Measurements from ENCODE around the gene DAAM2.

DAAM2 gene

DNA sequence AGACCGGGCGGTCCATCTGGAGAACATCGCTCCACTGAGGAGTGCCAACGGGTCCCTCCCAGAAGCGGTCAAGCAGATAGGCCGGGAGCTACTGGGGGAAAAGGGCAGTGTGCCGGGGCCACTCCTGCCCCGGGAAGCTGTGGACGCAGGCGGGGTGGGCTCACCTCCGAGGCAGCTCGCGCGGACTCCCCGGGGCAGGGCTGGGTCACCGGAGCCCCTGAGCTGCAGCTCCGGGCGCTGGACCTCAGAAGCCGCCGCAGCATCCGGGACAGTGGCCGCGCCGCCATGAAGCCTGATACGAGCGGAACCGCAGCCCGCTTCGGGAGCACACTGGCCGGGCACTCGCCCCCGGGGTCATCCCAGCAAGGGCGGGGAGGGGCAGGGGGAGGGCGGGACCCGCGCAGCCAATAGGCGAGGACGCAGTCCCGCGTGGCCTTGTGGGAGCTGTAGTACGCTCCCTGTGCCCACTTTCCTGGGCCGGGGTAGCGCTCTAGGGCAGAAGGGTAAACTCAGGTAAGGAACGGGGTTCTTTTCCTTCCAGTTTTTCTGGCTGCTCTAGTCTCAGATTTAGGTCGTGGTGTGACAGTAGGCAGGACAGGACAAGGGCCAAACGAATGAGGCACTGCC, 142.1 kb downstream of the DAAM2 start, which contains the start of gene MOCS1:
MOCS1 (minus strand) TSS at position 332 of the 627 bp plus-strand sequence; CDS start at position 287, 45 bp downstream.
- Mint-ChIP-seq H3K9me3 (no peaks in the 10 kb centered on the region), H3K36me3 (ENCODE audit: low read depth) (no peaks in the 10 kb centered on the region), H3K27me3 (peaks cover 24% of the 10 kb centered on the region), H3K4me1 (ENCODE audit: low read depth) (peaks cover 14% of the 10 kb centered on the region), H3K4me3 (peak within 1 kb of the TSS; percentile 76), H3K27ac (peak within 1 kb of the TSS; percentile 51)

DNA sequence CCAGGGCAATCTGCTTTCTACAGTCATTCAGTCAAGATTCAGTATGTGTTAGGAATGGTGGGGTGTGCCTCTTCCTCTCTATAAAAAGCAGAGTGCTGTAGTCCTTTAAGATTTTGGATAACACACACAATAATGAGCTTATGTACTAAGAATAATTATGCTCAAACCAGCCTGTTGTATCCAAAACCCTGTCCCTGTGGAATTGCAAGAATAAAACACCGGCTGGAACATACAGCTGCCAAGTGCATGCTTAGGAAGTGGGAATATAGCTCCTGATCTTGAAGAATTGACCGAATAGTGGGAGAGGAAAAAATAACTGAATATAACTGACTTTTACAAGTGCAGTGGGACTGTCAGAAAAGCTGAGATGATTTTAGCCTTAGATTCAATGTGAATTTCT, 143.1 kb downstream of the DAAM2 start:
- Mint-ChIP-seq H3K27ac (no peak overlapping the region), H3K36me3 (ENCODE audit: low read depth) (no peaks in the 10 kb centered on the region), H3K9me3 (no peaks in the 10 kb centered on the region), H3K4me3 (no peak overlapping the region), H3K27me3 (peaks cover 24% of the 10 kb centered on the region), H3K4me1 (ENCODE audit: low read depth) (peaks cover 14% of the 10 kb centered on the region)

DNA sequence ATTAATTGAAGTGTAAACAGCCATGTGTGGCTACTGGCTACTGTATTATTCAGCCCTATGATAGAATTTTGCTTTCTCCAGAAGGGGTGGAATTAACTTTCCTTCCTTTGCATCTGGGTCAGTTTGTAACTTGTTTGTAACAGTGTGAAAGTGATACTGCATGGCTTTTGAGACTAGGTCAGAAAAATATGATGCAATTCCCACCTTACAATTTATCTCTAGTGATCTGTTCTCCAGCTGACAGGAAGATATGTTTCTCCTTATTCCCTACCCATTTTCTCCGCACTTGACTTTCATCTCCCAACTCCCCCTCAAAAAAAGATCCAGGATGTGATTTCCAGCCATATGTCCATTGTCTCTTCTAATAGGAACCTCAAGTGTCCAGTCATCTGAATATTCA, 144.7 kb downstream of the DAAM2 start:
- H3K4me3 Mint-ChIP-seq = no peak overlapping the region
- no peaks in the 10 kb centered on the region for H3K9me3 Mint-ChIP-seq
- H3K27ac Mint-ChIP-seq = no peak overlapping the region
- peaks cover 14% of the 10 kb centered on the region for H3K4me1 Mint-ChIP-seq (ENCODE audit: low read depth)
- H3K36me3 Mint-ChIP-seq (ENCODE audit: low read depth) = no peaks in the 10 kb centered on the region
- peaks cover 24% of the 10 kb centered on the region for H3K27me3 Mint-ChIP-seq

GRCh38 chr6:39937686-39938333, 145.6 kb downstream of the DAAM2 start:
- Mint-ChIP-seq H3K9me3 (no peaks in the 10 kb centered on the region), H3K4me3 (no peak overlapping the region), H3K4me1 (ENCODE audit: low read depth) (peaks cover 12% of the 10 kb centered on the region), H3K36me3 (ENCODE audit: low read depth) (no peaks in the 10 kb centered on the region), H3K27me3 (peaks cover 24% of the 10 kb centered on the region), H3K27ac (no peak overlapping the region)

DNA sequence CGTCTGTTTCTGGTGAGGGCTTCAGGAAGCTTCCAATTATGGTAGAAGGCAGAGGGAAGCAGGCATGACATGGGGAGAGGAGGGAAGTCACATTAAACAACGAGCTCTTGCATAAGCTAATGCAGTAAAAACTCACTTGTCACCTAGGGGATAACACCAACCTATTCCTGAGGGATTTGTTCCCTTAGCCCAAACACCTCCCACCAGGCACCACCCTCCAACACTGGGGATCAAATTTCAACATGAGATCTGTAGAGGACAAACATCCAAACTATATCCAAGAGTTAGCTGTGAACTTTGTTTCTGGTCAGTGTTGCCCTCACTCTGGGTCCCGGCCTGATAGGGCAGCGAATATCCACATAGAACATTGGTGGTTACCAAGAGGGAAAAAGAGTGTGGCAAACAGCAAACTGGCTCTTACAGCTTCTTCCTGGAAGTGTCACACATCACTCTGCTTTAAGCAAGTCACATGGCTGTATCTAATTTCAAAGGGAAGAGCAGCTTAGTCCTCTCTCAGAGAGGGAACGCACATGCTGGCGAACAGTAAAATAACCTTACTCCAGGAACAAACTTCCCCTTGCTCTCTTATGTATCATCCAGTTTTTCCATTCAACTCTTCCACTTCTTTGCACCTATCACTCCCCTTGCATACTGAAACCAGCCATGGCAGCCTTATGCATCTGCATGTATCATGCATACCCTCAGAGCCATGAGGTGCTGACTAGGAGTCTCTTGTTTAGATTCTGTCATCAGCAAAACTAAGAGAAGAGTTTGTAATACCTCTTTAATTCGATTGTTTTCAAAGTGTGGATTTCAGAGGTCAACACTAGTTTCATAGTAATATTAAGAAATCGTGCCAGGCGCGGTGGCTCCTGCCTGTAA, 146.8 kb downstream of the DAAM2 start:
- Mint-ChIP-seq H3K4me3 (no peak overlapping the region), H3K27ac (no peak overlapping the region), H3K9me3 (no peaks in the 10 kb centered on the region), H3K4me1 (ENCODE audit: low read depth) (peaks cover under 1% of the 10 kb centered on the region), H3K27me3 (peaks cover 16% of the 10 kb centered on the region), H3K36me3 (ENCODE audit: low read depth) (no peaks in the 10 kb centered on the region)

DNA sequence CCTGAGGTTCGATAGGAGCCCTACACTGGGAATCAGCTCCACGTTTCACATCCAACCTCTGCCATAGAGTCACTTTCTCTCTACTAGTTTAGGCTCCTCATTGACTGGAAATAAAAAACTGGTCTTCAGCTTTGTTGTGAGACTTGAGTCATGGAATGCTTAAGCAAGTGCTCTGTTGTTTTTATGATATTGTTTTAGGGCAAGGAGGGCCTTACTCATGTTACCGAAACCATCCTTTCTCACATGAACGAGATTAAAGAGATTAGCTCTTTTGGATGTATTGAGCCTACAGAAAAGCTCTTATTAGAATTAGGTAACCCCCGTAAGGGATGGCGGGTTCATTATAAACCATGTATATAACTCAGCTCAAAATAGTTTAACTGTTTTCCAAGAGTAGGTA, 149.0 kb downstream of the DAAM2 start:
- Mint-ChIP-seq H3K27me3 (peaks cover 16% of the 10 kb centered on the region), H3K4me1 (ENCODE audit: low read depth) (no peaks in the 10 kb centered on the region), H3K36me3 (ENCODE audit: low read depth) (no peaks in the 10 kb centered on the region), H3K27ac (no peak overlapping the region), H3K9me3 (no peaks in the 10 kb centered on the region), H3K4me3 (no peak overlapping the region)

- Mint-ChIP-seq H3K36me3 (ENCODE audit: low read depth) (no peaks in the 10 kb centered on the region), H3K4me1 (ENCODE audit: low read depth) (no peaks in the 10 kb centered on the region), H3K27me3 (peaks cover 15% of the 10 kb centered on the region), H3K4me3 (no peak overlapping the region), H3K9me3 (no peaks in the 10 kb centered on the region), H3K27ac (no peak overlapping the region)
Measured at GRCh38 chr6:39941820-39942219, 149.6 kb downstream of the DAAM2 start.

DNA sequence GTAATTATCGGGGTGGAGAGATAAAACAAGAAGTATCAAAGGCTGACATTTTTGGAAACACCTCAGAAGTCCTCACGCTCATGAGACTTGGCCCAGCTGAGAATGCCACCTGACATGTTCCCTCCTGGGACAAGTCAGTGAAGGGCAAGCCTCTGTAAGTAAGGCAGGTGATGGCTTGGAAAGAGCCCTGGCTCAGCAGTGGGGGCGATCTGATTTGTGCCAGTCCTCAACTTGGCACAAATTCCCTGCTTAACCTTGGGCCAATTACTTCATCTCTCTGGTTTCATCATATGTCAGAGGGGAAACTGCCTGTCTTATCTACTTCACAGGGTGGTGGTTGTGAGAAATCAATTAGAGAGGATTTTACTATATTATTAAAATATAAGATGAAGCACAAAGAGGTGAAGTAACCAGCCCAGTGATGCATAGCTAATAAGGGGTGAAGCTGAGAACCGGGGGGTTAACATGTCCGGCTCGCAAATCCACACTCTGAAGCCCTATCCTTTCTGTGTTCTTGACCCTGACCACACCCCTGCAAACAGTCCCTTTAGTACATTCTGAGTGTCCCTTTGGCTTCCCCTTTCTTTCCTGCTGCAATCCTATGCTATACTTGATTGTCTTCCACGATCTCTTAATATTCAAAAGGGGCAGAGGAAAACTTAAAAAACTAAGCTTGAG, 150.9 kb downstream of the DAAM2 start:
- H3K9me3 Mint-ChIP-seq = no peaks in the 10 kb centered on the region
- H3K4me3 Mint-ChIP-seq = no peak overlapping the region
- peaks cover 11% of the 10 kb centered on the region for H3K27me3 Mint-ChIP-seq
- no peaks in the 10 kb centered on the region for H3K4me1 Mint-ChIP-seq (ENCODE audit: low read depth)
- H3K36me3 Mint-ChIP-seq (ENCODE audit: low read depth) = no peaks in the 10 kb centered on the region
- no peak overlapping the region for H3K27ac Mint-ChIP-seq

DNA sequence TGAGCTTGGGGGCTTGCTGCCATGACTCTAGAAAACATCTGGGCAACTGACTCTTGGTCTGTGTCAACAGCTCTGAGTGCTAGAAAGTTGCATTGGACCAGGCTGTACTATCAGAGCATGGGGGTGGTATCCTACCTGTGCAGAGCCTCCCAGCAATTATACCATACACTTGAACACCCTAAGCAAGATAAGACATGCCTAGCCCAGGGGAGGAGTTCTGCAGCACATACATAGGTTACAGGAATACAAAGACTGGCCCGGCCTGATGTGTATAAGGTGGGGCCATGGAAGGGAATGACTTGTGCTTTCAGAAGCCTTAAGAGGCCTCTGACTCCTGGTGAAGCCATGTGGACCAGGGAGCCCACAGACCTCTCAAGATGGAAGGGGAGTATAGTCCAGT, 153.4 kb downstream of the DAAM2 start:
- Mint-ChIP-seq H3K9me3 (no peaks in the 10 kb centered on the region), H3K4me3 (no peak overlapping the region), H3K27ac (no peak overlapping the region), H3K27me3 (peaks cover 11% of the 10 kb centered on the region), H3K4me1 (ENCODE audit: low read depth) (no peaks in the 10 kb centered on the region), H3K36me3 (ENCODE audit: low read depth) (no peaks in the 10 kb centered on the region)

- H3K4me1 Mint-ChIP-seq (ENCODE audit: low read depth) = no peaks in the 10 kb centered on the region
- no peaks in the 10 kb centered on the region for H3K9me3 Mint-ChIP-seq
- H3K4me3 Mint-ChIP-seq = no peak overlapping the region
- H3K36me3 Mint-ChIP-seq (ENCODE audit: low read depth) = no peaks in the 10 kb centered on the region
- H3K27ac Mint-ChIP-seq = no peak overlapping the region
- peaks cover 11% of the 10 kb centered on the region for H3K27me3 Mint-ChIP-seq
Measured at GRCh38 chr6:39947611-39948068, 155.5 kb downstream of the DAAM2 start.

- Mint-ChIP-seq H3K4me1 (ENCODE audit: low read depth) (no peaks in the 10 kb centered on the region), H3K27me3 (peaks cover 11% of the 10 kb centered on the region), H3K27ac (no peak overlapping the region), H3K9me3 (no peaks in the 10 kb centered on the region), H3K36me3 (ENCODE audit: low read depth) (no peaks in the 10 kb centered on the region), H3K4me3 (no peak overlapping the region)
Measured at GRCh38 chr6:39948199-39948791, 156.1 kb downstream of the DAAM2 start.

DNA sequence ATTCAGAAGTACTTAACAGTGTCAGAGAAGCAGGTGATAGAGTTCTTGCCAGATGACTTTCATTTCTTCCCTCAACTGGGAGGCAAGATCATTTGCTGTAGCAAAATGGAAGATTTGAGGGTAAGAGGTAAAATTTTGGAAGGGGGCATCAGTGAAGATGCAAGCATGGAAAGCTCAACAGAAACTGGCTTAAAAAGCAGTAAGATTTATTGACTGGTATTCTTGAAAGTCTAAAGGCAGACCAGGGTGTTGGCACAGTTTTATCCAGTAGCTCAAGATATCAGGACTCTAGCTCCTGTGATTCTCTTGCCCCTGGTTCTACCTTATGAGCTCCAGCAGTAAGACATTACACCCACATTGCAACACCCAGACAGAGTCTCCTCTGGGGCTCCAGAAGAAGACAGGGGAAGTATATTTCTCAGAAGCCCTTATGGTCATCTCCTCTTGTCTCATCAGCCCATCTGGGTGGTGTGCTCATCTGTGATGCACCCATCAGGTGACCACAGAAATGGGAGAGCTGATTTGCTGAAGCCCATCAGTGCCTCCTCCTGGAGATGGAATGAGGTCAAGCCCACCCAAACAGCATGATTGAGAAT, 158.0 kb downstream of the DAAM2 start:
- Mint-ChIP-seq H3K27ac (no peak overlapping the region), H3K9me3 (no peaks in the 10 kb centered on the region), H3K36me3 (ENCODE audit: low read depth) (no peaks in the 10 kb centered on the region), H3K4me1 (ENCODE audit: low read depth) (no peaks in the 10 kb centered on the region), H3K4me3 (no peak overlapping the region), H3K27me3 (peaks cover 5% of the 10 kb centered on the region)

- H3K27ac Mint-ChIP-seq = no peak overlapping the region
- H3K4me3 Mint-ChIP-seq = no peak overlapping the region
- no peaks in the 10 kb centered on the region for H3K36me3 Mint-ChIP-seq (ENCODE audit: low read depth)
- no peaks in the 10 kb centered on the region for H3K9me3 Mint-ChIP-seq
- peaks cover 5% of the 10 kb centered on the region for H3K27me3 Mint-ChIP-seq
- H3K4me1 Mint-ChIP-seq (ENCODE audit: low read depth) = no peaks in the 10 kb centered on the region
Measured at GRCh38 chr6:39951191-39951590, 159.0 kb downstream of the DAAM2 start.

GRCh38 chr6:39951716-39952115, 159.5 kb downstream of the DAAM2 start:
- Mint-ChIP-seq H3K36me3 (ENCODE audit: low read depth) (no peaks in the 10 kb centered on the region), H3K27me3 (peaks cover 5% of the 10 kb centered on the region), H3K4me1 (ENCODE audit: low read depth) (no peaks in the 10 kb centered on the region), H3K27ac (no peak overlapping the region), H3K9me3 (no peaks in the 10 kb centered on the region), H3K4me3 (no peak overlapping the region)
